Nephron (organoid): ENCODE results near the gene KSR1.

Experiments
- H3K27ac Mint-ChIP-seq, 3 experiments: 2 replicates each; pipeline ENCODE4 v1.8.0; 2020; ENCODE audit warnings: mixed read lengths in 3 of 3, mild to moderate bottlenecking in 2 of 3, moderate library complexity in 1 of 3
- H3K27me3 Mint-ChIP-seq: 2 replicates; pipeline ENCODE4 v1.8.0; 2021; ENCODE audit warnings: low read depth, mild to moderate bottlenecking, moderate library complexity, mixed read lengths
- H3K36me3 Mint-ChIP-seq: 2 replicates; pipeline ENCODE4 v1.8.0; 2020; ENCODE audit warnings: low read depth, mixed read lengths
- H3K4me1 Mint-ChIP-seq: 2 replicates; pipeline ENCODE4 v1.8.0; 2020; ENCODE audit warnings: mixed read lengths
- H3K4me3 Mint-ChIP-seq, 3 experiments: 2 replicates each; pipeline ENCODE4 v1.8.0; 2020; ENCODE audit warnings: mild to moderate bottlenecking in 3 of 3, mixed read lengths in 3 of 3, moderate library complexity in 2 of 3
- H3K9me3 Mint-ChIP-seq: 2 replicates; pipeline ENCODE4 v1.8.0; 2020; ENCODE audit warnings: mixed read lengths
- CTCF ChIP-seq, 3 experiments: fragments of 200-600 bp; sonication (generic); IDR thresholded peaks; one replicate each; pipeline ENCODE4 v1.5.0; 2021; ENCODE audit warnings: antibody characterized with exemption in 3 of 3; ENCODE audit not compliant: unreplicated experiment in 3 of 3

The KSR1 gene

GRCh38 chr17:27525316-27525715, 69.1 kb downstream of the KSR1 start:
- Mint-ChIP-seq H3K4me3 (no peak overlapping the region), H3K27me3 (no peaks in the 10 kb centered on the region), H3K4me1 (peaks cover 40% of the 10 kb centered on the region), H3K27ac (no peak overlapping the region), H3K36me3 (no peaks in the 10 kb centered on the region), H3K9me3 (no peaks in the 10 kb centered on the region)
- TF ChIP-seq CTCF (IDR thresholded peaks at IDR 0.05; ENCODE audit: unreplicated experiment in 3 of 3) = no peak

- Mint-ChIP-seq H3K27me3 (no peaks in the 10 kb centered on the region), H3K27ac (peak overlapping the region; percentile 50 to 59 (median 54)), H3K4me3 (no peak overlapping the region), H3K9me3 (no peaks in the 10 kb centered on the region), H3K4me1 (peaks cover 44% of the 10 kb centered on the region), H3K36me3 (no peaks in the 10 kb centered on the region)
- TF ChIP-seq CTCF (IDR thresholded peaks at IDR 0.05; ENCODE audit: unreplicated experiment in 3 of 3) = no peak
Measured at GRCh38 chr17:27525836-27526603, 69.8 kb downstream of the KSR1 start.

GRCh38 chr17:27526604-27527002, 70.4 kb downstream of the KSR1 start:
- no peak overlapping the region for H3K4me3 Mint-ChIP-seq
- H3K4me1 Mint-ChIP-seq = peaks cover 47% of the 10 kb centered on the region
- no peaks in the 10 kb centered on the region for H3K36me3 Mint-ChIP-seq
- peak overlapping the region; percentile 50 to 59 (median 54) for H3K27ac Mint-ChIP-seq
- TF ChIP-seq CTCF (IDR thresholded peaks at IDR 0.05; ENCODE audit: unreplicated experiment in 3 of 3) = no peak
- no peaks in the 10 kb centered on the region for H3K27me3 Mint-ChIP-seq
- H3K9me3 Mint-ChIP-seq = no peaks in the 10 kb centered on the region

- no peak for TF ChIP-seq CTCF (IDR thresholded peaks at IDR 0.05; ENCODE audit: unreplicated experiment in 3 of 3)
- Mint-ChIP-seq H3K4me3 (no peak overlapping the region), H3K36me3 (no peaks in the 10 kb centered on the region), H3K27me3 (no peaks in the 10 kb centered on the region), H3K9me3 (no peaks in the 10 kb centered on the region), H3K27ac (peak overlapping the region; percentile 14 to 43 (median 19)), H3K4me1 (peaks cover 36% of the 10 kb centered on the region)
Measured at GRCh38 chr17:27529230-27529796, 73.1 kb downstream of the KSR1 start.

GRCh38 chr17:27530764-27531391, 74.6 kb downstream of the KSR1 start:
- Mint-ChIP-seq H3K27ac (peak overlapping the region; percentile 20 to 62 (median 57)), H3K27me3 (no peaks in the 10 kb centered on the region), H3K36me3 (no peaks in the 10 kb centered on the region), H3K4me1 (peaks cover 46% of the 10 kb centered on the region), H3K4me3 (no peak overlapping the region), H3K9me3 (no peaks in the 10 kb centered on the region)
- no peak for TF ChIP-seq CTCF (IDR thresholded peaks at IDR 0.05; ENCODE audit: unreplicated experiment in 3 of 3)
